ENCODE results near the gene RNF10.
"Not testable (repeated sequence)": the region's sequence is repeated elsewhere in the genome, so short reads cannot be mapped to it uniquely, and the experiment has no call there.

RNF10 gene

DNA sequence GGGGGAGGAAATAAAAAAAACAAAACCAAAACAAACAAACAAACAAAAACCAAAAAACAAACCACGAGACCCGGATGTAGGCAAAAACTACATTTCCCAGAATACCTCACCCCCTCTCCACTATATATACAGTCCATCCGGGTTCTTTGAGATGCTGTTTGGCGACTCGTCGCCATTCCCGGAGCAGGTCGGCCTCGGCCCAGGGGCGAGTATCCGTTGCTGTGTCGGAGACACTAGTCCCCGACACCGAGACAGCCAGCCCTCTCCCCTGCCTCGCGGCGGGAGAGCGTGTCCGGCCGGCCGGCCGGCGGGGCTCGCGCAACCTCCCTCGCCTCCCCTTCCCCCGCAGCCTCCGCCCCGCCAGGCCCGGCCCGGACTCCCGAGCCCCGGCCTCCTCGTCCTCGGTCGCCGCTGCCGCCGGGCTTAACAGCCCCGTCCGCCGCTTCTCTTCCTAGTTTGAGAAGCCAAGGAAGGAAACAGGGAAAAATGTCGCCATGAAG is at the start of gene RNF10:
Gene RNF10, plus strand, starts transcription at position 154 of the 500 bp plus-strand sequence. CDS start 456 bp downstream, outside the sequence.
- DNase-seq, result peak; percentile 64

DNA sequence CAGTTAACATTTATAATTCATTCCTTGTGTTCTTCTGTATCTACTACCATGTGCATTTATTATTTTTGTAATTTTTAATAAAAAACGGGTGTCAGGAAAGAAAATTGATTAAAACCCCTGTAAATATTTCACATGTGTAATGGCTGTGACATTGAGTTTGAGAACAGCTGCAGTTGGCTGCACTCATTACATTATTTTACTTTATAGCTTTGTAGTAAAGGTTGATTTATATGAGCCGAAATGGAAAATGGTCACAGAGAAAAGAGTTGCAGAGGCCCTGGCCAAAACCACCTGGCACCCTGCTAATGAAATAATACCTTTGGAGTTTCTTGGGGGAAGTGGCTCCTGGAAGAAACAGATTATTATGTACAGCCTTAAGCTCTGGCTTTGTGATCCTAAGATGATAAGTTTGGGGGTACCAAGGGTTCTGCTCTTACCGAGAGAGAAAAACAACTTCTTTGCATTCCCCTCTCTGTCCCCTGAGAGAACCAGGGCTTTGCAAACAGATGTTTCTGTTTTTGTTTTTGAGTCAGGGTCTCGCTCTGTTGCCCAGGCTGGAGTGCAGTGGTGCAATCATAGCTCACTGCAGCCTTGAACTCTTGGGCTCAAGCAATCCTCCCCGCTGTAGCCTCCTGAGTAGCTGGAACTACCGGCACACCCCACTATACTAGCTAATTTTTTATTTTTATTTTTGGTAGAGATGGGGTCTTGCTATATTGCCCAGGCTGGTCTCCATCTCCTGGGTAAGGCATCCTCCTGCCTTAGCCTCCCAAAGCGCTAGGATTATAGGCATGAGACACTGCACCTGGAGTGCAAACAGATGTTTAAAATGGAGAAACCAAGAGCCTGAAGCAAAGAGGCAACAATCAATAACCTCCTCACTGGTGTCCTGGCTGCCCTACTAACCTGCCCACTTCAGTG is 47.9 kb upstream of the RNF10 start:
- no peak for DNase-seq

DNA sequence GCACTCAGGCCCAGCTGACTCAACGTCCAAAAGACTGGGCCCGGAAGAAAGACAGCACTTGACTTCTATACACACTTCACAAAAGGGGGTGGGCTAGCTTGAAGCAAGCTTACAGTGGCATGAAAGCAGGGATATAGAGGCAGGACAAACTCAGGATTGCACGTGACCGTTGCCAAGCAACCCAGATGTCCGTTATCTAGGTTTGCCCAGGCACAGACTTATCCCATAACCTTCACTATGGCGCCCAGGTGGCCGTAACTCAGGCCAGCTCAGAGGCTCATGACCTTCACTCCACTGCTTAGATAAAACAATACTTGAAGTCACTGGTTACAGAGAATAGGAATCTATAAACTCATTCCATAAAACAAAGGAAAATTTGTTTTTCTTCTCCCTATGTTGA is 46.6 kb upstream of the RNF10 start:
- not testable (repeated sequence) for DNase-seq

DNA sequence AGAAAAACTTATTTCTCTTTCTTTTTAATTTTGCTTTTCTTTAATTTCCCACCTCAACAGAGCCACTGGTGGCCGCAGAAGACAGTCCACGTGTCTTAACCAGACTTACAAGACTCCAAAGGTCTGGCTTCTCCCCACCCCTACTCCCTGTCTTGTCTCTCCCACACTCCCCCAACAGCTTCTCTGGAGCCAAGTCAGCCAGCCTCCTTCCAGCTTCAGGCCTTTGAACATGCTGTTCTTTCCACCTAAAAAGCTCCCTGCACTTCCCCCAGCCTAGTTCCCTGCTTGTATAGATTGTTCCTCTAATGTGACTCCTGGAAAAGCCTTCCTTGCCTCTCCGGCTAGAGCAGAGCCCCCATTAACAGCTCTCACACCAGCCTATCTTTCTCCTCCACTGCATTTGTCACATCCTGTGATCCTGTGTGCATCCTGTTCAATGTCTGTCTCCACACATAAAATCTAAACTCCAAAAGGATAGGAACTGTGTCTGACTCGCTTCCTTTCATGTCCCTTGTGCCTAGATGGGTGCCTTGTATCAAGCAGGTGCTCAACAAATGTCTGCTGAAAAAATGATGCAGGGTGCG is 46.0 kb upstream of the RNF10 start:
- no peak for DNase-seq

DNA sequence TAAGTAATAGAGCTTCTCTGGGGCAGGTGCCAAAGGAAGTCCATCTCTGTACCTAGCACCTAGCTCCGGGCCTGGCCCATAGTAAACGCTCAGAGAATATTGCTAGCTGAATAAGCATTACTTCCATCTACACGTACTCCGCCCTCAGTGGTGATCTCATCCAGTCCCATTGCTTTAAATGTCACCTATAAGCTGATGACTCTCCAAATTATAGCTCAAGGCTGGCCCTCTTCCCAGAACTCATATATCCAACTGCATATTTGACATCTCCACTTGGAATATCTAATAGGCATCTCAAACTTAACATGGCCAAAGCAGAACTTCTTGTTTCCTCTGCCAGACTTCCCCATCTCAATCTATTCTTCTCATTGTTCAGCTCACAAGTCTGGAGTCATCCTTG is 45.1 kb upstream of the RNF10 start:
- no peak for DNase-seq

DNA sequence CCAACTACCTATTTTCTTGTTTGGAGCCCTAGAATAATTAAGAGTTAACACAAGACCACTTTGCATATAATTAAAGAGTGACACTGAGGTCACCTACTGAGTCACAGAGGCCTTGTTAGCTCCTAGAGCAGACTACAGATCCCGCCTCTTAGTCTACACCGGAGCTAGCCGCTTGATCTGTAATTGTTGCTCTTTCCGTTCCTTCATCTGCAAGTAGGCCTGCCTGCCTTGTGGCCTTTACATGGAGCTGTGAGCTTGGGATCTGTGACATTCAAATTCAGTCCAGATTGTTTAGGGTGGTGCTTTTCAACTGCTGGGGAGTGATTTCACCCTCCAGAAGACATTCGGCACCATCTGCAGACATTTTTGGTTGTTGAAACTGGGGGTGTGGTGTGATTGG is 43.8 kb upstream of the RNF10 start:
- no peak for DNase-seq

DNA sequence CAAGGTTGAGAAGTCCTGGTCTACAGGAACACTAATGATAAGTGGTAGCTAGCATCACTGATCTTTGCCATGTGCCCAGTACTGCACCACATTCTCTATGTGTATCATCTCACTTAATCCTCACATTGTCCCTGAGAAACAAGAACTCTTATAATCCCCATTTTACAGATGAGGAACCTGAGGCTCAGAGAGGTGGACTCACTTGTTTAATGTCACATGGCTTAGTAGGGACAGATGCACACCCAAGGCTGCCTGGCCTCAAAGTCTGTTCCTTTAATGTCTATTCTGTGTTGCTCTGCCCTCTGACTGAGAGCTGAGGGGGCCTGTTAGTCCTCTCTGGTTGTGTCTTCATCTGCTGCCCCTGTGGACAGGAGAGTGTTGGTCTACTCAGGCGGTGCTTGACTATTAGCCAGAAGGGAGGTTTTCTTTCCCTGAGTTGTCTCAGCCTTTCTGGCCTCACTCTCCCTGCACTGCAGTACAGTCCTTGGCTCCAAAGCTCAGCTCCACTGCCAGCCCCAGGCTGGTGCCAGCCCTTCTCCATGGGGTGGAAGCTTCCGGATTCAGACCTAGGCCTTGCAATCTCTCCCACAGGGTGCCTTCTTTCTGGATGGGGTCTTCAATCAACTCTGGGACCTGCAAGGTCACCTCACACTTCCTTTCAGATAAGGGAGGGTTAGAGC is 43.2 kb upstream of the RNF10 start:
- DNase-seq, result no peak

DNA sequence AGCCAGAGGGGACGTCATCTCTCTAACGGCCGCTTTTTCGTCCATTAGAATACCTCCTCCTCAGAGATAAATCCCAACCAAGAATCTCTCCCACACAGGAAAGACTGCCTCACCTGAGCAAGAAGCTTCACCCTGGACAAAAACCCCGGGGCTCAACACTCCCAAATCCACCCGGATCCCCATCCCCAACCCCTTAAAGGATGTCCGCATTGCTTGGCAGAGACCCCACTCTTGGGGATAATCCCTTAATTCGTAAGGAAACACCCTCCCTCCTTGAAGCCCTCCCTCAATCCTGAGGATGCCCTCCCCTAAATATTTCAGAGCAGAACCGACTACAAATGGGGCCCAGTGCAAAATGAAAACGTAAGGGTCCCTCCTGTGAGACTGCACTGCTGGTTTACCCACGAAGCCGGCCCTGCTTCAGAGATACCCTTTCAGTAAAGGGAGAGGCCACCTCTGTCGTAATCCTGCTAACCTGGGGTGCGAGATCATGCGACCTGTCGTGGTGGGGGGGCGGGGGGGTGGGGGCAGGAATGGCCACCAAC is 38.9 kb upstream of the RNF10 start:
- no peak for DNase-seq

DNA sequence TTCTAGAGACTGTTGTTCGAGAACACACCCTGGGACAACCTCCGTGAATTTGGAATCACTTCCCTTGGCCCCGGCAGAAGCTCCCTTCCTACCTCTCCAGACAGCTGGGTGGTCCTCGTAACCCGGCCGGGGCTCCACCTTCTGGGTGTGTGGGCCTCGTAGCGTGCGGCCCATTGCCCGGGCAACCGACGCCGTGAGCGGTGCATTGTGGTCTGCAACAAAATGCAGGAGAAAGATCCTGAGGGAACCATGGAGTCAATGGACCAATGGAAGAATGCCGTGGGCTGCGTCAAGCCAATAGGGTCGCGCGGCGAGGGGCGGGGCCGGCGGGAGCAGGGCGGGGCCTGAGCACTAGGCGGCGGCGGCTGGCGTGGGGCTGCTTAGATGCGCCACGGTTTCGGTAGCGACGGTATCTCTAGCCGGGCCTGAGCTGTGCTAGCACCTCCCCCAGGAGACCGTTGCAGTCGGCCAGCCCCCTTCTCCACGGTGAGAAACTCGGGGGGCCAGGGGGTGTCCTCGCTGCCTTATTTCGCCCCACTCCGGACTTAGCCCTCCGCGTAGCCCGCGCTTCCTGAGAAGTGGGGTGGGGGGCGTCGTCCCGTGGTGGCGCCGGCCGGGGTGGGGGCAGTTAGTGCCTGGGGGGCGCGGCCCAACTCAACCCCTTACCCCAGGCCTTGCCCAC is 38.3 kb upstream of the RNF10 start, which contains the start of gene DYNLL1:
Gene DYNLL1, plus strand, starts transcription at position 383 of the 682 bp plus-strand sequence. CDS start 309 bp downstream, outside the sequence.
- DNase-seq, result peak; percentile 85

DNA sequence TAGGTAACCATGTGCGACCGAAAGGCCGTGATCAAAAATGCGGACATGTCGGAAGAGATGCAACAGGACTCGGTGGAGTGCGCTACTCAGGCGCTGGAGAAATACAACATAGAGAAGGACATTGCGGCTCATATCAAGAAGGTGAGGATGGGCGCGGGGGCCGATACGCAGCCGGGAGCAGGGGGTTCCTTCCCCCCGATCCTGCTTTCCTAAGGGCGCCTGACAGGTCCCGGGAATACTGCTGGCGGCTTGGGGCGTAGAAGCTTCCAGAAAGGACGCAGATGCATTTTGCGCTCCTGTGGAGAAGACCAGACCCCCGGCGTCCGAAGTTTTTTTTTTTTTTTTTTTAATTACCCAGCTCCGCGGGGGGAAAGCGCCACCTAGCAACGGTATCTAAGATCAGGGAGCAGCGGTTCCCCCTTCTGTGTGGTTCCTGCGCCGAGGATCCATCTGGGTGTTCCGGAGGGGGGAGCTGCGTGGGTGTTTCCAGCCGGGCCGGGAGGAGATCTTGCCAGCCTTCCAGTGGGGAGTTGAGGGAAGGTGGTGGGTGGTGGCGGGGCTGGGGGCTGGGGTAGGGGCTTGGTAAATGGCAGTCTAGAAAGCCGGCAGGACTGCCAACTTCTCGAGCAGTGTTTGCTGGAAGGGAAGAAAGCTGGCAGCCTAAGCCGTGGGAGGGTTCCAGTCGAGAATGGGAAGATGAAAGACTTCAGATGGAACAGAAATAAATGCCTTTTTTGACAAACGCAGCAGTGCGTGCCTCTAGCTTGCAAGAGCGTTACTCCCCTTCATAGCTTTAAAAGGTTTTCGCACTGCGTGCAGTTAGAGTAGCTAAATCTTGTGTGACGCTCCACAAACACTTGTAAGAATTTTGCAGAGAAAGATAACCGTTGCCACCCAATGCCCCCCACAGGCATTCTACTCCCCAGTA is 37.5 kb upstream of the RNF10 start:
- DNase-seq, result no peak

DNA sequence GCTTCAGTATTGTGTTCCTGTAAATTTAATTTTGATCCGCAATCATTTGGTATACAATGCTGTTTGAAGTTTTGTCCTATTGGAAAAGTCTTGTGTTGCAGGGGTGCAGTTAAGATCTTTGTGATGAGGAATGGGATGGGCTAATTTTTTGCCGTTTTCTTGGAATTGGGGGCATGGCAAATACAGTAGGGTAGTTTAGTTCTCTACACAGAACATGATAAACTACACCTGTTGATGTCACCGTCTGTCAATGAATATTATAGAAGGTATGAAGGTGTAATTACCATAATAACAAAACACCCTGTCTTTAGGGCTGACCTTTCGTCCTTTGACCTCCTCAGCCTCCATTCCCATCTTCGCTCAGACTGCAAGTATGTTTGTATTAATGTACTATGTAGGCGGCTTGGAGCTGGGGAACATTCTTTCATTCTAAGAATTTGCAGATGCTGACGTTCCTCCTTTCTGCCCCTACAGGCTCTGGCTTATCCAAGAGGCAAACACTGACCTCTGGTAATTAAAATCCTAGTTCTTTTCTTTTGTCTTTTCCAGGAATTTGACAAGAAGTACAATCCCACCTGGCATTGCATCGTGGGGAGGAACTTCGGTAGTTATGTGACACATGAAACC is 36.5 kb upstream of the RNF10 start:
- no peak for DNase-seq

DNA sequence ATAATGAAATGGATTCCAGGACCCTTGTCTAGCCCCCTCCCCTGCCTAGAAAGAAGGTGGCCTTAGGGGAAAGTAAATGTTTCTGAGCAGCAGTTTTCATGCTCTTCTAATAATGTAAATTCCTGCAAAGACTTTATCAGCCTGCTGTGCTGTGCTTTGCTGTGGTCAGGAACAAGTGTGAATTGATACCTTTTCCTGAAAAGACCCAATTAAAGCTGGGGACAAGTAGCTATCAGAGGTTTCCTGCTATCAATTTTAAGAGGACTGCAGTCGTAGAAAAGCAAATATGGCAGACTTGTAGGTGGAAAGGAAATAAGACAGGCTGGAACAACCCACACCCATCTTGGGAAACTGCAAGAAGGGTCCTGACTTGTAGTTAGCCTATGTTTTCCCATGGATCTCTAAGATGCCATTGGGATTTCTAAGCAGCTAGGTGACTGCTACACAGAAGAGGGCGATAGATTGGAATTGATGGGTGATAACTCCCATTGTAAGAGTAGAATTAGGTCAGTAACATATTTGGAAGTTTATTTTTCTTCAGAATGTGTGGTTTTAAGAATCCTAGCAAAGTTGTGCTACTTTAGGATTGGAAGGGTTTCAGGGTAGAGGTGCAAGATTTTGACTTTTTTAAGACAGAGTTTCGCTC is 35.2 kb upstream of the RNF10 start:
- DNase-seq, result no peak

DNA sequence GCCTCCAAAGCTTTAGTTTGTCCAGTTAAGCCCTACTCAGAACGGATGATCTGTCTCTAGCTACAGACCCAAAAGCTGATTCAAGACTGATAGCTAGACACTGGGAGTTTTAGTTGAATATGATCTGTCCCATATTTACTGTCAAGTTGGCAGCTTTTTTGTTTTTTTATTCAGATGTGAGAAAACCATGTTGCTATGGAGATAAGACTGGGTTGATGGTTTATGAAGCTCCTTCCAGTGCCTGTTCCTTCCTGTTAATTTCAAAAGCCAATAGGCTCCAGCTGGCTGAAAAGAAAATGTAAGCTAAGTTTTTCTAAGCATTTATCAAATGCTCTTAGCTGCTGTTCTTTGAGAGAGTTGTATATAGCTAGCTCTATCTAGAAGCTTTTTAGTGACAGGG is 33.6 kb upstream of the RNF10 start:
- DNase-seq, result no peak

DNA sequence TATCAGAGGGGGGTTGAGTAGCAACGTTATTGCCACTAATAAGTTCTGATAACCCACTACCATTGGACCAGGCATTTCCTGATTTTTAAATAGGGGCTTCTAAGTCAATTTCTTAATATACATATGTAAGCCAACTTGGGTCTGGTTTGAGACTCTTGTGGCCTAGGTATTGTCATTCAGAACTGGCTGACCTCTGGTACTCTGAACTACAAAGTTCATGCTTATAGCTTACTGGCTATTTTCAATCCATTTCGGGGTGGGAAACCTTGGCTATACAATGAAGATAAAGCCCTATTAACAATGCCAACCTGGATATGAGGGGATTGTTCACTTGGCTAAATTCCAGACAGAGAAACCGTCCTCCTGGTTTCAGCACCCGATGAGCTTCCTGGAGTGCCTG is 29.6 kb upstream of the RNF10 start:
- no peak for DNase-seq

DNA sequence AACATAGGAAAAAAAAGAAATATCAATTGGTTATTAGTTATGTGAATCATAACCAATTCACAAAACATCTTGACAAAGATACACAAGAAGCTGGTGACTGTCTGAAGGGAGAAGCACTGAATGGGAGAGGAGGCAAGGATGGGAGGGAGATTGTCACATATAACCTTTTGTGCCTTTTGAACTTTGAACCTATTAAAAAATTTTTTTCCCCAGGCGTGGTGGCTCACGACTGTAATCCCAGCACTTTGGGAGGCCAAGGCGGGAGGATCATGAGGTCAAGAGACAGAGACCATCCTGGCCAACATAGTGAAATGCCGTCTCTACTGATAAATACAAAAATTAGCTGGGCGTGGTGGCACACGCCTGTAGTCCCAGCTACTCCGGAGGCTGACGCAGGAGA is 25.6 kb upstream of the RNF10 start:
- no peak for DNase-seq

DNA sequence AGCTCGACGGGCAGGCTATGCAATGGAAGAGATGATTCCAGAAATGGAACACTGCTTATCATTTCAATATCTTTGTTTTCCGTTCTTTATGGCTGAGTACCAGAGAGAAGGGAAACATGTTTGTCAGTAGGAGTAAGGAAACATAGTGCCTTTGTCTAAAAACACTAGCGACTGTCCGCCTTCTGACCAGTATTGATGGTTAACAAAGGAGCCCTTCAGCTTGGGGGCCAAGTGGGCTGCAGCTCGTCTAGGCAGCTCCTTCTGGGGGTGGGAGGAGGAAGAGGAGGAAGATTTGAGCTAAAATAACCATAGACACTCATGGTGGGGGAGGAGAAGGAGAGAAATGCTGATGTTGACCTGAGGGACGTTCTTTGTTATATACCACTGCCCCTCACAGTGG is 20.2 kb upstream of the RNF10 start:
- DNase-seq, result no peak

DNA sequence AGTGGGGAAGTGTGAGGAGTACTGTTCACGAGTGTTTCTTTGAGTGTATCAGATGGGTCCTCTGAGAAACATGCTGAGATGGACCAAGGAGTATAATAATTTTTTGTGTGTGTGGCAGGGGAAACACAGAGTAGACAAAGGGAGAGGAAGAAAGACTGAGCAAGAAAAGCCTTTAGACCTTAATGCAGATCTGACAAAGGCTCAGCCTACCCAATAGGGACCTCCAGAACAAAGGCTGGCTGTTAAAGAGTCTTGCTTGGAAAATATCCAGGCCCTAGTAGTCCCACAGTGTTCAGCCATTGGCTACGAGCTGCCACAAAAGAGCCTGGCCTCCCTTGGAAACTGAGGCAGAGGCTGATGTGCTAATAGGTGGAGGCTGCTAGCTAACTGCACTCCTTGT is 18.7 kb upstream of the RNF10 start:
- no peak for DNase-seq

DNA sequence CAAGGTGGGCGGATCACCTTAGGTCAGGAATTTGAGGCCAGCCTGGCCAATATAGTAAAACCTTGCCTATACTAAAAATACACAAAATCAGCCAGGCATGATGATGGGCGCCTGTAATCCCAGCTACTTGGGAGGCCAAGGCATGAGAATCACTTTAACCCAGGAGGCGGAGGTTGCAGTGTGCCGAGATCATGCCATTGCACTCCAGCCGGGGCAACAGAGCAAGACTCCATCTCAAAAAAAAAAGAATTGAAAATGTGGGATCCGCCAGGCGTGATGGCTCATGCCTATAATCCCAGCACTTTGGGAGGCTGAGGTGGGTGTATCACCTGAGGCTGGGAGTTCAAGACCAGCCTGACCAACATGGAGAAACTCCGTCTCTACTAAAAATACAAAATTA is 14.8 kb upstream of the RNF10 start:
- DNase-seq, result not testable (repeated sequence)

DNA sequence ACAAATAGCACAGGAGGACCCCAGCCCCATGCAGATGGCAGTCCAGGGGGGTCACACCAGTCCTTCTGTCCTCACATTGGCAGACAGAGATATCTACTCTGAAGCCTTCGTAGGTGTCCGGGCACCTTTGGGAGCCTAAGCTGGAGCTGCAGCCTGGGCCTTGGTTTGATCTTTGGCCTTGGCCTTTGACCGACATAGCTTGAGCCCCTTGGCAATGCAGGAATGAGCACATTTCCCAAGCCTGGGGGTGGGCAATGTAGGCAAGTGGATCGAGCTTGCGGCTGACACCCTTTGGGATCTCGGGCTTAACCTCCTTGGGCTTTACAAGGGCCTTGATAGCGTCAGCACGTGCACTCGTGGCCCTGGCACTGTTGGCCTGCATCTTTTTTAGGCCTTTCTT is 11.6 kb upstream of the RNF10 start:
- no peak for DNase-seq

DNA sequence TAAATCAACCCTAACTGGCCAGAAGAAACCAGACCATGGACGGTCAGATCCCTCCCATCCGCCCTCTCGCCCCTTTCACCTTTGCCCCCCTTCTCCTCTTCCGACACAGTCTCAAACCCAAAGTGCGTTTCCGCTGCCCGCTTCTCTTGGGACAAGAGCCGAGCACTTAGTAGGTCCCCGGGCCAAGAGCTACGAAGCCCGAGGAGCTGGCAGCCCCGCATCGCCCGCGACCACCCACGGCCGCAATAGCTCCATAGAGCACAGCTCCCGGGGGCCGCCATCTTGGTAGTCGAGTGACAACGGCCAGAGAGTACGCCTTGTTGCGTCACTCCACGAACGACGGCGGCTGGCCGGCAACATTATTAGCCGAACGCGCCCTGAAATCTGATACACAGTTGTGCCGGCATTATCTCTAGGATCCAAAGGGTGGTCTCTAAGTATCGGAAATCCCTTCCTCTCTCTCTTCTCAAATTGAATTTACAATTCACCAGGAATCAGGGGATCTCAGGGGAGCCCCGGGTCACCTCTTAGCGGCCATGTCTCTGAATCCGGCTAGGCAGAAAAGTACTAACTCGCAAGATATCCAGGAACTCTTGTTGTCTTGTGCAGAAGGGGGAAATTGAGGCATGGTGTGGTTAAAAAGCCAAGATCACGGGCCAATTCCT is 5.2 kb upstream of the RNF10 start, which contains the start of gene COQ5:
Gene COQ5, minus strand, starts transcription at position 298 of the 665 bp plus-strand sequence. Its CDS starts 17 bp downstream, at position 281.
- DNase-seq, result peak; percentile 52
